A673 (cell line): ENCODE measurements around the gene CCDC69. TPM values are rescaled to one million over a fixed set of nuclear protein-coding genes. Genes with fewer than 3 reads are reported as not detected.
A peak's percentile ranks its signal among the peaks of the same experiment; 100 is the strongest.

Experiments used
- BruUV-seq: library from RNA; stranded (reverse); fragments of 400-500 nt; replicated peaks from 2 replicates; lab custom pipeline; 2021; lab: Mats Ljungman, UMichigan
- CTCF ChIA-PET: fragments of 300-600 bp; sonication (Branson Sonifier 250); formaldehyde crosslinking; loops from one replicate; lab custom pipeline; 2022; ENCODE audit warnings: antibody characterized with exemption; lab: Charles Lee
- POLR2A ChIA-PET: fragments of 300-600 bp; sonication (Branson Sonifier 250); formaldehyde crosslinking; loops from one replicate; lab custom pipeline; 2022; ENCODE audit warnings: antibody characterized with exemption; ENCODE audit not compliant: low non-redundant PET; lab: Charles Lee
- DNase-seq: peaks from one replicate; pipeline ENCODE4 v3.0.0-alpha.2; 2015; ENCODE audit warnings: low spot score
- H3K27ac ChIP-seq: fragments of 200-600 bp; sonication (generic); 2 replicates; pipeline ENCODE4 v1.5.1; 2016; ENCODE audit warnings: mixed run types, low read depth, mild to moderate bottlenecking, mixed read lengths, antibody characterized with exemption, low read length; ENCODE audit not compliant: poor library complexity, severe bottlenecking
- H3K27me3 ChIP-seq: fragments of 200-600 bp; sonication (generic); replicated peaks from 2 replicates; pipeline ENCODE4 v1.6.1; 2017; ENCODE audit warnings: mixed run types, low read depth, mild to moderate bottlenecking, mixed read lengths, antibody characterized with exemption, low read length; ENCODE audit not compliant: insufficient read depth, poor library complexity
- H3K36me3 ChIP-seq: fragments of 200-600 bp; sonication (generic); 2 replicates; pipeline ENCODE4 v1.6.1; 2016; ENCODE audit warnings: mixed run types, mild to moderate bottlenecking, mixed read lengths, antibody characterized with exemption, low read length; ENCODE audit not compliant: insufficient read depth, poor library complexity, severe bottlenecking
- H3K4me1 ChIP-seq: fragments of 200-600 bp; sonication (generic); 2 replicates; pipeline ENCODE4 v1.6.1; 2017; ENCODE audit warnings: mixed run types, mild to moderate bottlenecking, mixed read lengths, antibody characterized with exemption, low read length; ENCODE audit not compliant: insufficient read depth, poor library complexity, severe bottlenecking
- H3K4me3 ChIP-seq: fragments of 200-600 bp; sonication (generic); 2 replicates; pipeline ENCODE4 v1.5.1; 2016; ENCODE audit warnings: low read depth, mixed run types, mild to moderate bottlenecking, mixed read lengths, low read length; ENCODE audit not compliant: poor library complexity, severe bottlenecking
- H3K9me3 ChIP-seq: fragments of 200-600 bp; sonication (generic); 2 replicates; pipeline ENCODE4 v1.6.1; 2016; ENCODE audit warnings: mixed run types, low read depth, mild to moderate bottlenecking, mixed read lengths, antibody characterized with exemption, low read length; ENCODE audit not compliant: poor library complexity, severe bottlenecking
- EZH2 ChIP-seq: fragments of 200-600 bp; sonication (generic); IDR thresholded peaks from 2 replicates; pipeline ENCODE4 v1.6.1; 2017; ENCODE audit warnings: borderline replicate concordance, low read depth, mild to moderate bottlenecking, mixed read lengths, antibody characterized with exemption, low read length; ENCODE audit not compliant: poor library complexity, severe bottlenecking
- intact Hi-C: fragments of 100-400 bp; cut with micrococcal nuclease; formaldehyde crosslinking; loops from one replicate; pipeline ENCODE4 v1.10.0; 2022; ENCODE audit not compliant: unreplicated experiment
- total RNA-seq: library from RNA; stranded (reverse); gene quantifications from 2 replicates; pipeline ENCODE4 v1.2.3, GENCODE V29; 2021
- TF ChIP-seq, protein P1 (sequence below): fragments of 300-800, 200-600 bp; sonication (generic); conservative IDR thresholded peaks from 2 replicates; pipeline ENCODE4 v1.5.1; 2017; ENCODE audit warnings: low read depth, mild to moderate bottlenecking, antibody characterized with exemption, low read length, moderate library complexity, mixed read lengths

Gene CCDC69
- total RNA-seq, 1 experiment from 2014 or later = not detected

GRCh38 chr5:151253605-151253950, 29.7 kb upstream of the CCDC69 start:
- TF ChIP-seq, protein P1, sequence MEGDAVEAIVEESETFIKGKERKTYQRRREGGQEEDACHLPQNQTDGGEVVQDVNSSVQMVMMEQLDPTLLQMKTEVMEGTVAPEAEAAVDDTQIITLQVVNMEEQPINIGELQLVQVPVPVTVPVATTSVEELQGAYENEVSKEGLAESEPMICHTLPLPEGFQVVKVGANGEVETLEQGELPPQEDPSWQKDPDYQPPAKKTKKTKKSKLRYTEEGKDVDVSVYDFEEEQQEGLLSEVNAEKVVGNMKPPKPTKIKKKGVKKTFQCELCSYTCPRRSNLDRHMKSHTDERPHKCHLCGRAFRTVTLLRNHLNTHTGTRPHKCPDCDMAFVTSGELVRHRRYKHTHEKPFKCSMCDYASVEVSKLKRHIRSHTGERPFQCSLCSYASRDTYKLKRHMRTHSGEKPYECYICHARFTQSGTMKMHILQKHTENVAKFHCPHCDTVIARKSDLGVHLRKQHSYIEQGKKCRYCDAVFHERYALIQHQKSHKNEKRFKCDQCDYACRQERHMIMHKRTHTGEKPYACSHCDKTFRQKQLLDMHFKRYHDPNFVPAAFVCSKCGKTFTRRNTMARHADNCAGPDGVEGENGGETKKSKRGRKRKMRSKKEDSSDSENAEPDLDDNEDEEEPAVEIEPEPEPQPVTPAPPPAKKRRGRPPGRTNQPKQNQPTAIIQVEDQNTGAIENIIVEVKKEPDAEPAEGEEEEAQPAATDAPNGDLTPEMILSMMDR = no peak
- no peak for TF ChIP-seq EZH2
- H3K4me3 ChIP-seq = peak overlapping the region; percentile 59
- no peak overlapping the region for H3K27ac ChIP-seq
- ChIA-PET CTCF (no interaction called here), POLR2A (no interaction called here)
- H3K9me3 ChIP-seq = no peaks in the 10 kb centered on the region
- intact Hi-C loops = no loop called here
- BruUV-seq = no TSS peak
- DNase-seq = no peak
- H3K27me3 ChIP-seq = no peaks in the 10 kb centered on the region
- peaks cover 7% of the 10 kb centered on the region for H3K4me1 ChIP-seq
- H3K36me3 ChIP-seq = no peaks in the 10 kb centered on the region

DNA sequence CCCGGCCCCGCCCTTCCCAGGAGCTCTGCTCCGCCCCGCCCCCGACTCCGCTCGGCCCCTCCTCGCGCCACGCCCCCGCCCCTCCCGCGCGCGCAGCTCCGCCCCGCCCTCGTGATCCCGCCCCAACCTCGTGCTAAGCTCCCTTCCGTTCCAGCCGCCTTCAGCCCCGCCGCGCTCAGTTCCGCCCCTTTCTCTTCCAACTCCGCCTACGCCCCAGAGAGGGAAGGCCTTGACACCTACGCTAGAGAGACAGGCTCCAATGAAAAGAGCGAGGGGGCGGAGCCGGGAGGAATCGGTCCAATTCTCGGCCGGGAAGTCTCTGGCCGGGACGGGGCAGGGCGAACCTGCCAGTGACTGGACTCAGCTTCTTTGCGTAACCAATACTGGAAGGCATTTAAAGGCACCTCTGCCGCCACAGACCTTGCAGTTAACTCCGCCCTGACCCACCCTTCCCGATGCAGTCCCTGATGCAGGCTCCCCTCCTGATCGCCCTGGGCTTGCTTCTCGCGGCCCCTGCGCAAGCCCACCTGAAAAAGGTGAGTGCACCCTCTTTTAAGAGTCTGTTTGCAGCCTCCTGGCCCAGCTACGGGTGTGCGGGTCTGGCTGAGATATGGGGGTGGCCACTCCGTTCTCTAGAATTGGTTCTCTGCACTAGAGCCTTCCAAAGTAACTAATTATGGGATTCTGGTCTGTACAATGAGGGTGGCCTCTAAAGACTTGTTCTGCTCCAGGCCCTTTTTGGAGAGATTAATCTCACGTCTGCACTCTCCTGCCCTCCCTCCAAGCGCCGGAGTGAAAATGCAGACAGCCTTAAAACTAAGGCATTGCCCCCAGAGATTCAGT, 29.1 kb upstream of the CCDC69 start, which contains the start of gene GM2A:
GM2A (plus strand) TSS at position 424 of the 843 bp plus-strand sequence; CDS start at position 456, 32 bp downstream.
- no TSS peak for BruUV-seq
- peaks cover 7% of the 10 kb centered on the region for H3K4me1 ChIP-seq
- TF ChIP-seq, protein P1 = no peak
- TF ChIP-seq EZH2 = no peak
- ChIA-PET CTCF (interaction anchor here (0.6 to 0.9 kb wide), 4 partner anchors 12 to 127 kb away, joined by 3 to 5 read pairs (median 4); no protein-coding TSS in a partner anchor), POLR2A (no interaction called here)
- H3K9me3 ChIP-seq = no peaks in the 10 kb centered on the region
- no peaks in the 10 kb centered on the region for H3K27me3 ChIP-seq
- H3K4me3 ChIP-seq = peak within 1 kb of the TSS; percentile 59
- intact Hi-C loops = no loop called here
- no peaks in the 10 kb centered on the region for H3K36me3 ChIP-seq
- no peak within 1 kb of the TSS for H3K27ac ChIP-seq
- DNase-seq = peak; percentile 99

DNA sequence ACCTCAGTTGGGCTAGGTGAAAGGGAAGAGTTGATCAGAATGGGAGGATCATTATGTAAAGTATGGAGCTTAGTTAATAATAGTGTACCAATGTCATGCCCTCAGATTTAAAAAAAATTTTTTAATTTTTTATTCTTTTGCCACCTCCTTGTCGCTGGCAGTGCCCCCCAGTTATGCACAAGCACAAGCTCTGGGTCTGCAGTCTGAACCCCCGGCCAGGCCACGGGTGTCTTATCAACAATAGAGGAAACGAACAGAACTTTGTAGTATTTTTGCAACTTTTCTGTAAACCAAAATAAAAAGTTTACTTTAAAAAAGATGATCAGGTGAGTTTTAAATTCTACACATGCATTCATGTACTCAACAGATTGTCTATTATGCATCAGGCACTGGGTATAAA, 27.7 kb upstream of the CCDC69 start:
- no peak for DNase-seq
- no peaks in the 10 kb centered on the region for H3K36me3 ChIP-seq
- H3K27me3 ChIP-seq = no peaks in the 10 kb centered on the region
- peaks cover 7% of the 10 kb centered on the region for H3K4me1 ChIP-seq
- TF ChIP-seq EZH2 = no peak
- TF ChIP-seq, protein P1 = no peak
- intact Hi-C loops = no loop called here
- BruUV-seq = no TSS peak
- ChIA-PET CTCF (no interaction called here), POLR2A (no interaction called here)
- H3K9me3 ChIP-seq = no peaks in the 10 kb centered on the region
- H3K4me3 ChIP-seq = no peak overlapping the region
- no peak overlapping the region for H3K27ac ChIP-seq
